CD4-positive, alpha-beta T cell treated with Interleukin-15 for 4 hours (primary cell): Measurements from ENCODE around the gene MBNL2.

Experiments used
- DNase-seq: peaks from one replicate; pipeline ENCODE4 v3.0.0-alpha.2; 2020; ENCODE audit warnings: low spot score

Gene MBNL2

GRCh38 chr13:97423300-97424045 is 201.3 kb downstream of the MBNL2 start:
- no peak for DNase-seq

- no peak for DNase-seq
Observed at GRCh38 chr13:97425590-97425989, 203.5 kb downstream of the MBNL2 start.

- DNase-seq = no peak
Observed at GRCh38 chr13:97426695-97427094, 204.6 kb downstream of the MBNL2 start.

GRCh38 chr13:97429681-97430081 is 207.5 kb downstream of the MBNL2 start:
- DNase-seq = no peak

GRCh38 chr13:97430296-97430695 is 208.2 kb downstream of the MBNL2 start:
- DNase-seq = no peak

- DNase-seq = no peak
Observed at GRCh38 chr13:97431171-97431764, 209.1 kb downstream of the MBNL2 start.

GRCh38 chr13:97432232-97432916 is 210.2 kb downstream of the MBNL2 start:
- DNase-seq = no peak

- peak; percentile 99 for DNase-seq
Observed at GRCh38 chr13:97432917-97433726, 211.0 kb downstream of the MBNL2 start.

GRCh38 chr13:97433727-97434396 is 211.7 kb downstream of the MBNL2 start, which contains the start of gene RAP2A:
Gene RAP2A, plus strand, starts transcription at chr13:97434169. Its CDS starts 302 bp downstream, at chr13:97434471.
- DNase-seq = peak; percentile 90

GRCh38 chr13:97434397-97435201 is 212.5 kb downstream of the MBNL2 start:
- DNase-seq = peak; percentile 28

- no peak for DNase-seq
Observed at GRCh38 chr13:97435323-97435722, 213.2 kb downstream of the MBNL2 start.

GRCh38 chr13:97435794-97436193 is 213.7 kb downstream of the MBNL2 start:
- no peak for DNase-seq

GRCh38 chr13:97436845-97437244 is 214.7 kb downstream of the MBNL2 start:
- no peak for DNase-seq

GRCh38 chr13:97437729-97438128 is 215.6 kb downstream of the MBNL2 start:
- no peak for DNase-seq

GRCh38 chr13:97438856-97439595 is 216.9 kb downstream of the MBNL2 start:
- DNase-seq = no peak

- DNase-seq = no peak
Observed at GRCh38 chr13:97440598-97441170, 218.6 kb downstream of the MBNL2 start.

- DNase-seq = no peak
Observed at GRCh38 chr13:97441368-97441767, 219.2 kb downstream of the MBNL2 start.
